NCI-H748 (cell line): ENCODE results near the gene CRYBB2.
"Not testable (repeated sequence)": the region's sequence is repeated elsewhere in the genome, so short reads cannot be mapped to it uniquely, and the experiment has no call there.

Source experiments
- DNase-seq: peaks from one replicate; lab custom pipeline; 2025; ENCODE audit not compliant: unreplicated experiment; lab: John Stamatoyannopoulos, UW

The CRYBB2 gene

GRCh38 chr22:25219211-25219689 is at the start of gene CRYBB2:
CRYBB2 (plus strand) TSS chr22:25219639; CDS start chr22:25221430, 1,791 bp downstream.
- no peak for DNase-seq

- no peak for DNase-seq
These were observed 48.9 kb upstream of the CRYBB2 start for GRCh38 chr22:25170426-25170980.

GRCh38 chr22:25172153-25172552 is 47.3 kb upstream of the CRYBB2 start:
- DNase-seq, result no peak

- DNase-seq, result no peak
These were observed 45.1 kb upstream of the CRYBB2 start for GRCh38 chr22:25174156-25174887.

- DNase-seq, result no peak
These were observed 44.5 kb upstream of the CRYBB2 start for GRCh38 chr22:25174888-25175411.

- no peak for DNase-seq
These were observed 43.3 kb upstream of the CRYBB2 start for GRCh38 chr22:25176175-25176574.

GRCh38 chr22:25176799-25177198 is 42.6 kb upstream of the CRYBB2 start:
- no peak for DNase-seq

GRCh38 chr22:25177226-25177625 is 42.2 kb upstream of the CRYBB2 start:
- DNase-seq, result no peak

GRCh38 chr22:25177895-25178294 is 41.5 kb upstream of the CRYBB2 start:
- no peak for DNase-seq

- DNase-seq, result not testable (repeated sequence)
These were observed 41.1 kb upstream of the CRYBB2 start for GRCh38 chr22:25178348-25178747.

- DNase-seq, result not testable (repeated sequence)
These were observed 40.4 kb upstream of the CRYBB2 start for GRCh38 chr22:25178869-25179631.

GRCh38 chr22:25182131-25183110 is 37.0 kb upstream of the CRYBB2 start:
- no peak for DNase-seq

- DNase-seq, result no peak
These were observed 35.4 kb upstream of the CRYBB2 start for GRCh38 chr22:25183949-25184619.

- no peak for DNase-seq
These were observed 33.3 kb upstream of the CRYBB2 start for GRCh38 chr22:25186140-25186539.

GRCh38 chr22:25187469-25187868 is 32.0 kb upstream of the CRYBB2 start:
- no peak for DNase-seq

GRCh38 chr22:25192406-25192805 is 27.0 kb upstream of the CRYBB2 start:
- DNase-seq, result no peak

- no peak for DNase-seq
These were observed 26.3 kb upstream of the CRYBB2 start for GRCh38 chr22:25193130-25193529.

GRCh38 chr22:25193548-25193947 is 25.9 kb upstream of the CRYBB2 start:
- DNase-seq, result no peak

GRCh38 chr22:25196326-25196725 is 23.1 kb upstream of the CRYBB2 start:
- no peak for DNase-seq

- no peak for DNase-seq
These were observed 22.1 kb upstream of the CRYBB2 start for GRCh38 chr22:25197340-25197739.
